ENCODE results near the gene CRACR2A. TPM values are rescaled to one million over a fixed set of nuclear protein-coding genes. Genes with fewer than 3 reads are reported as not detected.

Gene CRACR2A
- total RNA-seq, 2 experiments from 2014 or later = 28.2 to 31.1 TPM

GRCh38 chr12:3791256-3791874 lies 38.5 kb upstream of the CRACR2A start:
- intact Hi-C loops (cut with micrococcal nuclease; ENCODE audit: unreplicated experiment) = no loop called here
- no peak for DNase-seq (ENCODE audit: low spot score)
- no TSS peak for BruUV-seq (replicated peaks)
- Histone ChIP-seq H3K79me2 (ENCODE audit: insufficient read depth, low read depth, low read length) (no peaks in the 10 kb centered on the region), H3K9me2 (ENCODE audit: insufficient read depth, low read length) (no peaks in the 10 kb centered on the region), H3K4me3 (ENCODE audit: low read depth, low read length, poor library complexity, severe bottlenecking) (no peak overlapping the region), H4K20me1 (ENCODE audit: insufficient read depth, low read length) (no peaks in the 10 kb centered on the region), H2AFZ (ENCODE audit: low read length) (no peak overlapping the region), H3K27ac (ENCODE audit: low read depth, low read length, poor library complexity, severe bottlenecking) (no peak overlapping the region), H3K4me1 (ENCODE audit: insufficient read depth, low read length, poor library complexity, severe bottlenecking) (no peaks in the 10 kb centered on the region), H3K9me3 (ENCODE audit: low read length) (no peaks in the 10 kb centered on the region), H3K36me3 (ENCODE audit: insufficient read depth, low read length) (no peaks in the 10 kb centered on the region), H3K4me2 (ENCODE audit: low read length) (no peak overlapping the region)
- ChIA-PET POLR2A (no interaction called here), CTCF (ENCODE audit: unreplicated experiment) (no interaction called here)
- TF ChIP-seq CTCF (conservative IDR thresholded peaks at IDR 0.05; ENCODE audit: low read length) (no peak), EZH2phosphoT487 (IDR thresholded peaks at IDR 0.05; ENCODE audit: borderline replicate concordance, low read depth, low read length) (no peak)

- Histone ChIP-seq H4K20me1 (ENCODE audit: insufficient read depth, low read length) (no peaks in the 10 kb centered on the region), H3K4me1 (ENCODE audit: insufficient read depth, low read length, poor library complexity, severe bottlenecking) (no peaks in the 10 kb centered on the region), H3K9me3 (ENCODE audit: low read length) (no peaks in the 10 kb centered on the region), H2AFZ (ENCODE audit: low read length) (no peak overlapping the region), H3K4me3 (ENCODE audit: low read depth, low read length, poor library complexity, severe bottlenecking) (no peak overlapping the region), H3K79me2 (ENCODE audit: insufficient read depth, low read depth, low read length) (no peaks in the 10 kb centered on the region), H3K4me2 (ENCODE audit: low read length) (no peak overlapping the region), H3K36me3 (ENCODE audit: insufficient read depth, low read length) (no peaks in the 10 kb centered on the region), H3K27ac (ENCODE audit: low read depth, low read length, poor library complexity, severe bottlenecking) (no peak overlapping the region), H3K9me2 (ENCODE audit: insufficient read depth, low read length) (no peaks in the 10 kb centered on the region)
- no TSS peak for BruUV-seq (replicated peaks)
- ChIA-PET POLR2A (no interaction called here), CTCF (ENCODE audit: unreplicated experiment) (no interaction called here)
- intact Hi-C loops (cut with micrococcal nuclease; ENCODE audit: unreplicated experiment) = no loop called here
- TF ChIP-seq CTCF (conservative IDR thresholded peaks at IDR 0.05; ENCODE audit: low read length) (no peak), EZH2phosphoT487 (IDR thresholded peaks at IDR 0.05; ENCODE audit: borderline replicate concordance, low read depth, low read length) (no peak)
- no peak for DNase-seq (ENCODE audit: low spot score)
These were observed 37.7 kb upstream of the CRACR2A start for GRCh38 chr12:3790642-3791041.

DNA sequence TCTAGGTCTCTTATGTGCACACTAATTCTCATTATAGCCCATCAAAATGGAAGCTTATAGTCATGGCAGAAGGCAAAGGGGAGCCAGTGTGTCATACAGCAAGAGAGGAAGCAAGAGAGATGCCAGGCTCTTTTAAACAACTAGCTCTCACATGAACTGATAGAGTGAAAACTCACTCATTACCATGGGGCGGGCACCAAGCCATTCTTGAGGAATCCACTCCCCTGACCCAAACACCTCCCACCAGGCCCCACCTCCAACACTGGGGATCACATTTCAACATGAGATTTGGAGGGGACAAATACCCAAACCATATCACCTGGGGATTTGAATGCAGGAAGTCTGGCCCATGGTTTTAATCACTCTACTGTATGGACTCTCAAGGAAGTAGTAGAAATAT lies 36.9 kb upstream of the CRACR2A start:
- H3K4me2 ChIP-seq (ENCODE audit: low read length) = no peak overlapping the region
- H3K36me3 ChIP-seq (ENCODE audit: insufficient read depth, low read length) = no peaks in the 10 kb centered on the region
- H3K9me2 ChIP-seq (ENCODE audit: insufficient read depth, low read length) = no peaks in the 10 kb centered on the region
- H3K9me3 ChIP-seq (ENCODE audit: low read length) = no peaks in the 10 kb centered on the region
- H2AFZ ChIP-seq (ENCODE audit: low read length) = no peak overlapping the region
- intact Hi-C loops (cut with micrococcal nuclease; ENCODE audit: unreplicated experiment) = no loop called here
- ChIA-PET CTCF (ENCODE audit: unreplicated experiment) (no interaction called here), POLR2A (interaction anchor here (0.6 kb wide), 1 partner anchor 15 kb away, joined by 3 read pairs; no protein-coding TSS in a partner anchor)
- H3K4me3 ChIP-seq (ENCODE audit: low read depth, low read length, poor library complexity, severe bottlenecking) = no peak overlapping the region
- TF ChIP-seq CTCF (conservative IDR thresholded peaks at IDR 0.05; ENCODE audit: low read length) (no peak), EZH2phosphoT487 (IDR thresholded peaks at IDR 0.05; ENCODE audit: borderline replicate concordance, low read depth, low read length) (no peak)
- DNase-seq (ENCODE audit: low spot score) = no peak
- BruUV-seq (replicated peaks) = no TSS peak
- H4K20me1 ChIP-seq (ENCODE audit: insufficient read depth, low read length) = no peaks in the 10 kb centered on the region
- H3K4me1 ChIP-seq (ENCODE audit: insufficient read depth, low read length, poor library complexity, severe bottlenecking) = no peaks in the 10 kb centered on the region
- no peak overlapping the region for H3K27ac ChIP-seq (ENCODE audit: low read depth, low read length, poor library complexity, severe bottlenecking)
- no peaks in the 10 kb centered on the region for H3K79me2 ChIP-seq (ENCODE audit: insufficient read depth, low read depth, low read length)
